B cell (primary cell): ENCODE measurements around the gene MICALL2. TPM values are rescaled to one million over a fixed set of nuclear protein-coding genes. Genes with fewer than 3 reads are reported as not detected.

ENCODE experiments used
- ATAC-seq: fragments of 200-7000 bp; cut with Tn5 transposase; one replicate; pipeline ENCODE4 v1.10.0; 2021; ENCODE audit warnings: low read depth, mild to moderate bottlenecking, moderate number of reproducible peaks, moderate library complexity
- CTCF ChIA-PET: fragments of 350-600 bp; sonication (Branson Sonifier 250); formaldehyde crosslinking; loops from one replicate; lab custom pipeline; 2021; ENCODE audit warnings: antibody characterized with exemption, inconsistent platforms; lab: Charles Lee
- POLR2A ChIA-PET: fragments of 350-600 bp; sonication (Branson Sonifier 250); formaldehyde crosslinking; loops from one replicate; lab custom pipeline; 2021; ENCODE audit warnings: antibody characterized with exemption; lab: Charles Lee
- DNase-seq: peaks from one replicate; pipeline ENCODE4 v3.0.0; 2013
- H2AFZ ChIP-seq: 2 replicates; pipeline ENCODE4 v1.6.1; 2012; ENCODE audit warnings: mild to moderate bottlenecking, low read depth, low read length; ENCODE audit not compliant: insufficient read depth, poor library complexity, severe bottlenecking
- H3K27ac ChIP-seq, 2 donors: 1 replicate in 1 of 2; 2 replicates in 1 of 2; pipeline ENCODE4 v1.5.1; 2012 to 2013; ENCODE audit warnings: low read length in 2 of 2, mild to moderate bottlenecking in 2 of 2, moderate library complexity in 1 of 2
- H3K27me3 ChIP-seq, 4 experiments: fragments of 200-600 bp in 1 of 4; sonication (generic) in 1 of 4; replicated peaks in 1 of 4; 1 replicate in 2 of 4; 2 replicates in 2 of 4; pipeline versions ENCODE4 v1.6.1 to v1.7.0; 2013 to 2016; ENCODE audit warnings: low read length in 3 of 4, mild to moderate bottlenecking in 2 of 4, mixed read lengths in 1 of 4, moderate library complexity in 1 of 4; ENCODE audit not compliant: insufficient read depth in 4 of 4, control insufficient read depth in 3 of 4; ENCODE audit errors: control extremely low read depth in 1 of 4
- H3K36me3 ChIP-seq, 2 experiments: replicated peaks in 1 of 2; 1 replicate in 1 of 2; 2 replicates in 1 of 2; pipeline versions ENCODE4 v1.6.1 to v1.7.1; 2013; ENCODE audit warnings: low read length in 1 of 2; ENCODE audit not compliant: insufficient read depth in 2 of 2, control insufficient read depth in 1 of 2; ENCODE audit errors: control extremely low read depth in 1 of 2, extremely low read depth in 1 of 2
- H3K4me1 ChIP-seq, 2 donors: fragments of 200-600 bp in 1 of 2; sonication (generic) in 1 of 2; 1 replicate in 1 of 2; 2 replicates in 1 of 2; pipeline versions ENCODE4 v1.5.1 to v1.6.1; 2013 to 2017; ENCODE audit warnings: low read length in 2 of 2; ENCODE audit not compliant: control insufficient read depth in 2 of 2, insufficient read depth in 2 of 2
- H3K4me2 ChIP-seq: replicated peaks from 2 replicates; pipeline ENCODE3; 2012; ENCODE audit warnings: mild to moderate bottlenecking, low read depth, low read length; ENCODE audit not compliant: poor library complexity, severe bottlenecking
- H3K4me3 ChIP-seq, 5 experiments: fragments of 200-600 bp in 1 of 5; sonication (generic) in 1 of 5; 1 replicate in 3 of 5; 2 replicates in 2 of 5; pipeline versions ENCODE4 v1.5.1 to v1.7.0; 2011 to 2016; ENCODE audit warnings: low read length in 4 of 5, mild to moderate bottlenecking in 4 of 5, low read depth in 2 of 5, control low read depth in 1 of 5, moderate library complexity in 1 of 5; ENCODE audit not compliant: insufficient read depth in 1 of 5; ENCODE audit errors: control extremely low read depth in 1 of 5, extremely low read depth in 1 of 5
- H3K79me2 ChIP-seq: fragments of 200-600 bp; sonication (generic); one replicate; pipeline ENCODE4 v1.6.0; 2016; ENCODE audit warnings: low read length; ENCODE audit not compliant: control insufficient read depth, insufficient read depth
- H3K9ac ChIP-seq: fragments of 200-600 bp; sonication (generic); 2 replicates; pipeline ENCODE4 v1.6.1; 2017; ENCODE audit warnings: mild to moderate bottlenecking, low read length, moderate library complexity
- H3K9me3 ChIP-seq, 3 donors: one replicate each; pipeline versions ENCODE4 v1.6.1 to v1.7.1; 2013; ENCODE audit warnings: low read length in 2 of 3; ENCODE audit not compliant: control insufficient read depth in 2 of 3, insufficient read depth in 1 of 3; ENCODE audit errors: control extremely low read depth in 1 of 3
- H4K20me1 ChIP-seq: 2 replicates; pipeline ENCODE4 v1.6.0; 2012; ENCODE audit warnings: mild to moderate bottlenecking, low read length; ENCODE audit not compliant: insufficient read depth, control insufficient read depth, poor library complexity, severe bottlenecking
- H3K27ac Mint-ChIP-seq: one replicate; pipeline ENCODE4 v1.8.0; 2021; ENCODE audit warnings: mixed read lengths
- H3K27me3 Mint-ChIP-seq: one replicate; pipeline ENCODE4 v1.8.0; 2021; ENCODE audit warnings: mixed read lengths
- H3K4me1 Mint-ChIP-seq: one replicate; pipeline ENCODE4 v1.8.0; 2021; ENCODE audit warnings: mixed read lengths
- H3K4me3 Mint-ChIP-seq: one replicate; pipeline ENCODE4 v1.8.0; 2021; ENCODE audit warnings: mixed read lengths
- H3K9me3 Mint-ChIP-seq: one replicate; pipeline ENCODE4 v1.8.0; 2022; ENCODE audit warnings: mixed read lengths; ENCODE audit not compliant: insufficient read depth
- CTCF ChIP-seq: fragments of 200-600 bp; IDR thresholded peaks from one replicate; pipeline ENCODE4 v1.8.0; 2022; ENCODE audit warnings: antibody characterized with exemption, mild to moderate bottlenecking
- EZH2 ChIP-seq: IDR thresholded peaks from 2 replicates; pipeline ENCODE4 v1.6.1; 2012; ENCODE audit warnings: borderline replicate concordance, low read depth, mild to moderate bottlenecking, moderate library complexity, low read length; ENCODE audit not compliant: insufficient read depth, poor library complexity, severe bottlenecking
- WGBS: methylation state at CpG from one replicate; pipeline ENCODE4 v1.1.5; 2013; ENCODE audit warnings: missing lambda C conversion rate; ENCODE audit not compliant: insufficient coverage; 5-methylcytosine and 5-hydroxymethylcytosine counted together
- intact Hi-C: fragments of 100-400 bp; cut with micrococcal nuclease; formaldehyde crosslinking; loops from one replicate; pipeline ENCODE4 v1.10.0; 2022
- polyA plus RNA-seq: library from polyadenylated mRNA; depleted of rRNA; stranded (reverse); fragments of >200 nt; gene quantifications from 2 replicates; pipeline ENCODE4 v1.2.3, GENCODE V29; 2012
- total RNA-seq, 2 donors: library from RNA; stranded (reverse); fragments of 120-200 nt in 1 of 2; gene quantifications; 1 replicate in 1 of 2; 2 replicates in 1 of 2; pipeline versions ENCODE4 v1.2.3 to v1.2.4, GENCODE V29; 2013 to 2022

Gene MICALL2
- total and polyA plus RNA-seq, 2 donors (not counting 1 experiment from before 2014, with no cell fraction given): 0.85 to 0.94 TPM

GRCh38 chr7:1497293-1497927, 38.1 kb upstream of the MICALL2 start:
- H3K9ac ChIP-seq: no peak overlapping the region
- H3K27me3 ChIP-seq: no peaks in the 10 kb centered on the region
- DNase-seq (no peak), ATAC-seq (no peak)
- no peak overlapping the region for H3K4me2 ChIP-seq
- Mint-ChIP-seq H3K9me3 (no peaks in the 10 kb centered on the region), H3K4me1 (peaks cover 10% of the 10 kb centered on the region), H3K27me3 (no peaks in the 10 kb centered on the region), H3K4me3 (no peak overlapping the region), H3K27ac (no peak overlapping the region)
- H3K36me3 ChIP-seq: peaks cover 0 to 50% of the 10 kb centered on the region in 2 experiments
- H3K4me1 ChIP-seq: peaks cover under 1 to 9% of the 10 kb centered on the region in 2 donors
- H4K20me1 ChIP-seq: peaks cover 35% of the 10 kb centered on the region
- WGBS: 96% methylated on average over 37 of the region's 37 CpGs
- TF ChIP-seq EZH2: no peak
- no peak for TF ChIP-seq CTCF
- H2AFZ ChIP-seq: no peak overlapping the region
- H3K27ac ChIP-seq: no peak overlapping the region
- POLR2A ChIA-PET: no interaction called here
- CTCF ChIA-PET: no interaction called here
- H3K79me2 ChIP-seq: peaks cover 16% of the 10 kb centered on the region
- H3K9me3 ChIP-seq: no peaks in the 10 kb centered on the region
- no peak overlapping the region for H3K4me3 ChIP-seq
- intact Hi-C loops: no loop called here

GRCh38 chr7:1496531-1497292, 37.4 kb upstream of the MICALL2 start:
- DNase-seq (no peak), ATAC-seq (no peak)
- Histone ChIP-seq H3K9ac (no peak overlapping the region), H2AFZ (no peak overlapping the region), H3K4me1 (peaks cover 0 to 2% of the 10 kb centered on the region in 2 donors), H3K27me3 (no peaks in the 10 kb centered on the region), H4K20me1 (peaks cover 28% of the 10 kb centered on the region), H3K9me3 (no peaks in the 10 kb centered on the region), H3K4me3 (no peak overlapping the region), H3K79me2 (peaks cover 9% of the 10 kb centered on the region), H3K36me3 (peaks cover 0 to 51% of the 10 kb centered on the region in 2 experiments), H3K27ac (no peak overlapping the region), H3K4me2 (no peak overlapping the region)
- intact Hi-C loops: no loop called here
- TF ChIP-seq CTCF: no peak
- no peak for TF ChIP-seq EZH2
- Mint-ChIP-seq H3K4me3 (no peak overlapping the region), H3K27ac (no peak overlapping the region), H3K9me3 (no peaks in the 10 kb centered on the region), H3K27me3 (no peaks in the 10 kb centered on the region), H3K4me1 (peaks cover 3% of the 10 kb centered on the region)
- ChIA-PET CTCF (no interaction called here), POLR2A (no interaction called here)
- 97% methylated on average over 33 of the region's 33 CpGs for WGBS
